Neural progenitor cell (in vitro differentiated cells): ENCODE measurements around the gene STK25. TPM values are rescaled to one million over a fixed set of nuclear protein-coding genes. Genes with fewer than 3 reads are reported as not detected.

Experiments
- DNase-seq: peaks from one replicate; pipeline ENCODE4 v3.0.0-alpha.2; 2016; ENCODE audit warnings: low spot score
- H2AFZ ChIP-seq: fragments of 200-600 bp; sonication (generic); replicated peaks from 2 replicates; pipeline ENCODE4 v1.6.1; 2016; ENCODE audit warnings: antibody characterized with exemption
- H3F3A ChIP-seq: fragments of 200-600 bp; sonication (generic); 2 replicates; pipeline ENCODE4 v1.6.1; 2016; ENCODE audit warnings: antibody characterized with exemption, low read depth
- H3K27ac ChIP-seq: fragments of 200-600 bp; sonication (generic); 2 replicates; pipeline ENCODE4 v1.5.1; 2016; ENCODE audit warnings: mild to moderate bottlenecking
- H3K27me3 ChIP-seq: fragments of 200-600 bp; sonication (generic); 2 replicates; pipeline ENCODE4 v1.6.1; 2016; ENCODE audit warnings: mild to moderate bottlenecking, moderate library complexity
- H3K36me3 ChIP-seq: fragments of 200-600 bp; sonication (generic); 2 replicates; pipeline ENCODE4 v1.5.1; 2016
- H3K4me1 ChIP-seq: fragments of 200-600 bp; sonication (generic); 2 replicates; pipeline ENCODE4 v1.6.1; 2016; ENCODE audit warnings: mixed run types
- H3K4me2 ChIP-seq: fragments of 200-600 bp; sonication (generic); 2 replicates; pipeline ENCODE4 v1.6.1; 2016
- H3K4me3 ChIP-seq: fragments of 200-600 bp; sonication (generic); 2 replicates; pipeline ENCODE4 v1.5.1; 2016
- H3K79me2 ChIP-seq: fragments of 200-600 bp; sonication (generic); 2 replicates; pipeline ENCODE4 v1.6.1; 2016; ENCODE audit warnings: low read depth
- H3K9ac ChIP-seq: fragments of 200-600 bp; sonication (generic); 2 replicates; pipeline ENCODE4 v1.6.1; 2016
- H3K9me3 ChIP-seq: fragments of 200-600 bp; sonication (generic); 2 replicates; pipeline ENCODE4 v1.5.1; 2016; ENCODE audit warnings: low read depth
- H4K20me1 ChIP-seq: fragments of 200-600 bp; sonication (generic); 2 replicates; pipeline ENCODE4 v1.6.1; 2016; ENCODE audit warnings: low read depth
- H3K27ac Mint-ChIP-seq: 3 replicates; pipeline ENCODE4 v1.8.0; 2021; ENCODE audit warnings: mixed read lengths
- H3K27me3 Mint-ChIP-seq: 2 replicates; pipeline ENCODE4 v1.8.0; 2022; ENCODE audit warnings: low read depth, mild to moderate bottlenecking, inconsistent platforms, moderate library complexity, mixed read lengths; ENCODE audit not compliant: insufficient read depth
- H3K36me3 Mint-ChIP-seq: 3 replicates; pipeline ENCODE4 v1.8.0; 2021; ENCODE audit warnings: mixed read lengths
- H3K4me1 Mint-ChIP-seq: 3 replicates; pipeline ENCODE4 v1.8.0; 2021; ENCODE audit warnings: mixed read lengths
- H3K4me3 Mint-ChIP-seq: 3 replicates; pipeline ENCODE4 v1.8.0; 2021; ENCODE audit warnings: mild to moderate bottlenecking, moderate library complexity, mixed read lengths
- H3K9me3 Mint-ChIP-seq: 3 replicates; pipeline ENCODE4 v1.8.0; 2020; ENCODE audit warnings: mixed read lengths
- CTCF ChIP-seq: fragments of 200-600 bp; sonication (generic); IDR thresholded peaks from 2 replicates; pipeline ENCODE4 v1.5.1; 2017; ENCODE audit warnings: antibody characterized with exemption, mild to moderate bottlenecking
- EZH2 ChIP-seq: fragments of 200-600 bp; sonication (generic); IDR thresholded peaks from 2 replicates; pipeline ENCODE4 v1.6.1; 2017; ENCODE audit warnings: antibody characterized with exemption, mild to moderate bottlenecking, moderate library complexity
- EZH2phosphoT487 ChIP-seq: fragments of 200-600 bp; sonication (generic); IDR thresholded peaks from 2 replicates; pipeline ENCODE4 v1.6.1; 2017; ENCODE audit warnings: antibody characterized with exemption
- microRNA-seq: library from miRNA; unstranded; fragments of <30 nt; microRNA quantifications from one replicate; pipeline ENCODE4, GENCODE V29; 2016
- small RNA-seq: library from RNA; depleted of rRNA; stranded (forward); fragments of <200 nt; gene quantifications from one replicate; pipeline ENCODE3, GENCODE V24; 2015
- total RNA-seq: library from RNA; depleted of rRNA; stranded (reverse); fragments of >200 nt; gene quantifications from 2 replicates; pipeline ENCODE4 v1.2.3, GENCODE V29; 2015; ENCODE audit warnings: low replicate concordance

The STK25 gene
- total RNA-seq, 1 donor from 2014 or later: 164 TPM

GRCh38 chr2:241445426-241445825 is 63.0 kb downstream of the STK25 start:
- Histone ChIP-seq H3K4me2 (no peak overlapping the region), H3F3A (no peaks in the 10 kb centered on the region), H2AFZ (no peak overlapping the region), H4K20me1 (no peaks in the 10 kb centered on the region), H3K4me1 (no peaks in the 10 kb centered on the region), H3K36me3 (no peaks in the 10 kb centered on the region), H3K4me3 (no peak overlapping the region), H3K27me3 (no peaks in the 10 kb centered on the region), H3K79me2 (no peaks in the 10 kb centered on the region), H3K9me3 (no peaks in the 10 kb centered on the region), H3K27ac (no peak overlapping the region), H3K9ac (no peak overlapping the region)
- Mint-ChIP-seq H3K27ac (no peak overlapping the region), H3K36me3 (no peaks in the 10 kb centered on the region), H3K27me3 (no peaks in the 10 kb centered on the region), H3K4me1 (no peaks in the 10 kb centered on the region), H3K4me3 (no peak overlapping the region), H3K9me3 (no peaks in the 10 kb centered on the region)
- DNase-seq: no peak
- no peak for TF ChIP-seq CTCF
- no peak for TF ChIP-seq EZH2phosphoT487
- no peak for TF ChIP-seq EZH2

- H3K9ac ChIP-seq: no peak overlapping the region
- H3K27ac ChIP-seq: no peak overlapping the region
- DNase-seq: no peak
- no peaks in the 10 kb centered on the region for H3F3A ChIP-seq
- Mint-ChIP-seq H3K36me3 (peaks cover 3% of the 10 kb centered on the region), H3K27me3 (no peaks in the 10 kb centered on the region), H3K4me1 (no peaks in the 10 kb centered on the region), H3K4me3 (no peak overlapping the region), H3K9me3 (no peaks in the 10 kb centered on the region), H3K27ac (no peak overlapping the region)
- TF ChIP-seq EZH2phosphoT487: no peak
- TF ChIP-seq EZH2: no peak
- no peak for TF ChIP-seq CTCF
- no peaks in the 10 kb centered on the region for H3K4me1 ChIP-seq
- no peak overlapping the region for H3K4me2 ChIP-seq
- H2AFZ ChIP-seq: no peak overlapping the region
- no peaks in the 10 kb centered on the region for H3K27me3 ChIP-seq
- H4K20me1 ChIP-seq: no peaks in the 10 kb centered on the region
- no peaks in the 10 kb centered on the region for H3K36me3 ChIP-seq
- no peak overlapping the region for H3K4me3 ChIP-seq
- no peaks in the 10 kb centered on the region for H3K9me3 ChIP-seq
- no peaks in the 10 kb centered on the region for H3K79me2 ChIP-seq
These were observed 64.7 kb downstream of the STK25 start for GRCh38 chr2:241443486-241444223.

Small RNA genes within 50 kb of the gene (microRNA-seq; reads per million reads assigned to microRNA genes)
- gene MIR3133: not detected

Small RNA genes within 50 kb of the gene (small RNA-seq; reads per million reads assigned to genes)
- gene MIR3133: not detected

Other genes starting within 250 kb of the STK25 start
- gene HDLBP, start 192.9 kb downstream of the STK25 start, total RNA-seq: 251 and 269 TPM in 2 replicates
- 452 and 632 TPM in 2 replicates for gene SEPTIN2, start 192.7 kb downstream of the STK25 start, total RNA-seq
- 28.6 and 32.3 TPM in 2 replicates for gene FARP2, start 152.3 kb downstream of the STK25 start, total RNA-seq
- 2.0 and 5.5 TPM in 2 replicates for gene BOK, start 50.2 kb upstream of the STK25 start, total RNA-seq
- gene THAP4, start 128.6 kb upstream of the STK25 start, total RNA-seq: 25.6 and 43.2 TPM in 2 replicates
- gene ATG4B, start 129.1 kb upstream of the STK25 start, total RNA-seq: 80.7 and 114 TPM in 2 replicates
- gene DTYMK, start 178.2 kb upstream of the STK25 start, total RNA-seq: 43.4 and 59.9 TPM in 2 replicates
- gene ING5, start 193.5 kb upstream of the STK25 start, total RNA-seq: 38.2 and 49.0 TPM in 2 replicates
- gene D2HGDH, start 226.0 kb upstream of the STK25 start, total RNA-seq: 3.5 and 15.4 TPM in 2 replicates